Endothelial cell of umbilical vein (primary cell): ENCODE data around the gene OR12D2. TPM values are rescaled to one million over a fixed set of nuclear protein-coding genes. Genes with fewer than 3 reads are reported as not detected.

Experiments
- BruUV-seq: library from RNA; stranded (reverse); fragments of 400-500 nt; replicated peaks from 2 replicates; lab custom pipeline; 2021; lab: Mats Ljungman, UMichigan
- CTCF ChIA-PET: fragments of 300-600, 350-600 bp; sonication (Branson Sonifier 250); formaldehyde crosslinking; loops from one replicate; lab custom pipeline; 2021; ENCODE audit warnings: antibody characterized with exemption, inconsistent platforms; lab: Charles Lee
- POLR2A ChIA-PET: fragments of 300-600, 350-600 bp; sonication (Branson Sonifier 250); formaldehyde crosslinking; loops from one replicate; lab custom pipeline; 2021; ENCODE audit warnings: antibody characterized with exemption, inconsistent platforms; lab: Charles Lee
- DNase-seq: peaks from one replicate; pipeline ENCODE4 v3.0.0-alpha.2; 2011; ENCODE audit warnings: low read depth, low spot score
- FAIRE-seq: peaks from 2 replicates; lab custom pipeline; 2011; peaks lifted over from hg19 to GRCh38; lab: Jason Lieb, UNC
- H2AFZ ChIP-seq: 2 replicates; pipeline ENCODE4 v1.6.0; 2012; ENCODE audit warnings: low read depth, low read length, control low read depth, inconsistent platforms
- H3K27ac ChIP-seq: 2 replicates; pipeline ENCODE4 v1.5.1; 2011; ENCODE audit warnings: low read depth, mild to moderate bottlenecking, control low read depth, low read length, moderate library complexity; ENCODE audit not compliant: insufficient read depth
- H3K27me3 ChIP-seq, 2 experiments: 2 replicates each; pipeline versions ENCODE4 v1.6.0 to v1.6.1; 2011; ENCODE audit warnings: low read length in 2 of 2, mixed read lengths in 1 of 2; ENCODE audit not compliant: control insufficient read depth in 2 of 2, insufficient read depth in 2 of 2
- H3K36me3 ChIP-seq, 2 experiments: 2 replicates in 1 of 2; 3 replicates in 1 of 2; pipeline ENCODE4 v1.5.1; 2011; ENCODE audit warnings: low read length in 2 of 2, mild to moderate bottlenecking in 1 of 2, moderate library complexity in 1 of 2; ENCODE audit not compliant: control insufficient read depth in 2 of 2, insufficient read depth in 2 of 2; ENCODE audit errors: extremely low read depth in 1 of 2
- H3K4me1 ChIP-seq: 3 replicates; pipeline ENCODE4 v1.5.1; 2011; ENCODE audit warnings: mild to moderate bottlenecking, low read length; ENCODE audit not compliant: control insufficient read depth, insufficient read depth; ENCODE audit errors: extremely low read depth
- H3K4me2 ChIP-seq: 2 replicates; pipeline ENCODE4 v1.6.1; 2011; ENCODE audit warnings: low read length, control low read depth, mixed read lengths; ENCODE audit not compliant: insufficient read depth
- H3K4me3 ChIP-seq, 3 experiments: fragments of 200-600 bp in 1 of 3; sonication (generic), shearing (Covaris generic) in 1 of 3; replicated peaks in 1 of 3; 2 replicates each; pipeline ENCODE4 v1.5.1; 2011 to 2016; ENCODE audit warnings: control low read depth in 3 of 3, low read length in 3 of 3, mild to moderate bottlenecking in 2 of 3, inconsistent platforms in 1 of 3, low read depth in 1 of 3, moderate library complexity in 1 of 3; ENCODE audit not compliant: insufficient read depth in 1 of 3
- H3K79me2 ChIP-seq: 2 replicates; pipeline ENCODE4 v1.6.0; 2012; ENCODE audit warnings: low read length, inconsistent platforms; ENCODE audit not compliant: control insufficient read depth, insufficient read depth
- H3K9ac ChIP-seq: replicated peaks from 2 replicates; pipeline ENCODE3; 2011; ENCODE audit warnings: low read length, control low read depth; ENCODE audit not compliant: insufficient read depth; ENCODE audit errors: extremely low read depth
- H3K9me1 ChIP-seq: replicated peaks from 3 replicates; pipeline ENCODE4 v1.6.0; 2011; ENCODE audit warnings: mild to moderate bottlenecking, low read length; ENCODE audit not compliant: control insufficient read depth, insufficient read depth; ENCODE audit errors: extremely low read depth
- H3K9me3 ChIP-seq: replicated peaks from 2 replicates; pipeline ENCODE4 v1.5.1; 2012; ENCODE audit warnings: low read length, inconsistent platforms; ENCODE audit not compliant: control insufficient read depth, insufficient read depth
- H4K20me1 ChIP-seq: replicated peaks from 2 replicates; pipeline ENCODE3; 2011; ENCODE audit warnings: mild to moderate bottlenecking, low read length; ENCODE audit not compliant: control insufficient read depth, insufficient read depth; ENCODE audit errors: extremely low read depth
- EZH2 ChIP-seq: IDR thresholded peaks from 2 replicates; pipeline ENCODE4 v1.6.1; 2012; ENCODE audit warnings: borderline replicate concordance, low read depth, mild to moderate bottlenecking, moderate library complexity, low read length, inconsistent platforms; ENCODE audit not compliant: severe bottlenecking
- FOS ChIP-seq: IDR thresholded peaks from 2 replicates; pipeline ENCODE4 v1.6.1; 2011; ENCODE audit warnings: mild to moderate bottlenecking, low read length, moderate library complexity, borderline replicate concordance; ENCODE audit not compliant: insufficient read depth
- GATA2 ChIP-seq: IDR thresholded peaks from 2 replicates; pipeline ENCODE4 v1.7.0; 2011; ENCODE audit warnings: low read depth, mild to moderate bottlenecking, moderate library complexity, mixed read lengths, low read length; ENCODE audit not compliant: insufficient read length, insufficient read depth
- JUN ChIP-seq: IDR thresholded peaks from 2 replicates; pipeline ENCODE4 v1.6.1; 2011; ENCODE audit warnings: borderline replicate concordance, low read depth; ENCODE audit not compliant: insufficient read length, insufficient read depth
- MYC ChIP-seq: IDR thresholded peaks from one replicate; pipeline ENCODE4 v1.6.1; 2011; ENCODE audit warnings: mild to moderate bottlenecking, low read depth, low read length
- POLR2A ChIP-seq: IDR thresholded peaks from 2 replicates; pipeline ENCODE4 v1.6.1; 2012; ENCODE audit warnings: low read depth, mild to moderate bottlenecking, control low read depth, low read length
- POLR2AphosphoS5 ChIP-seq: IDR thresholded peaks from 2 replicates; pipeline ENCODE4 v1.6.1; 2012; ENCODE audit warnings: low read depth, mild to moderate bottlenecking, control low read depth, low read length, moderate library complexity; ENCODE audit not compliant: insufficient read depth
- dilution Hi-C: fragments of 300-500 bp; cut with MboI; formaldehyde crosslinking; loops from one replicate; pipeline ENCODE4 v1.15.0; 2019; ENCODE audit warnings: low sequenced_read_pairs; ENCODE audit not compliant: extremely low pct_ligation_motif_present
- intact Hi-C: fragments of 100-400 bp; cut with micrococcal nuclease; formaldehyde crosslinking; loops from one replicate; pipeline ENCODE4 v1.10.0; 2022
- polyA plus RNA-seq, 4 experiments: library from polyadenylated mRNA; depleted of rRNA in 3 of 4; stranded (reverse) in 3 of 4; unstranded in 1 of 4; fragments of >200 nt; gene quantifications; 2 replicates each; pipeline versions ENCODE4 v1.2.1 to v1.2.3, GENCODE V29; 2011 to 2012; ENCODE audit warnings: missing spikeins in 1 of 4
- total RNA-seq: library from RNA; stranded (reverse); gene quantifications from 2 replicates; pipeline ENCODE4 v1.2.3, GENCODE V29; 2021
- TF ChIP-seq, protein P1 (sequence below): IDR thresholded peaks from 2 replicates; pipeline ENCODE4 v1.6.1; 2011; ENCODE audit not compliant: insufficient read depth, insufficient read length
- TF ChIP-seq, protein P2 (sequence below), 2 donors: IDR thresholded peaks; 1 replicate in 1 of 2; 2 replicates in 1 of 2; pipeline ENCODE4 v1.5.1; 2011; ENCODE audit warnings: low read length in 2 of 2, mild to moderate bottlenecking in 2 of 2, moderate library complexity in 2 of 2, control low read depth in 1 of 2, inconsistent platforms in 1 of 2, low read depth in 1 of 2; ENCODE audit not compliant: insufficient read depth in 1 of 2; ENCODE audit errors: extremely low read depth in 1 of 2

OR12D2 gene
- total and polyA plus RNA-seq, 2 donors (not counting 3 experiments of a cell fraction or from before 2014, with no cell fraction given): not detected

DNA sequence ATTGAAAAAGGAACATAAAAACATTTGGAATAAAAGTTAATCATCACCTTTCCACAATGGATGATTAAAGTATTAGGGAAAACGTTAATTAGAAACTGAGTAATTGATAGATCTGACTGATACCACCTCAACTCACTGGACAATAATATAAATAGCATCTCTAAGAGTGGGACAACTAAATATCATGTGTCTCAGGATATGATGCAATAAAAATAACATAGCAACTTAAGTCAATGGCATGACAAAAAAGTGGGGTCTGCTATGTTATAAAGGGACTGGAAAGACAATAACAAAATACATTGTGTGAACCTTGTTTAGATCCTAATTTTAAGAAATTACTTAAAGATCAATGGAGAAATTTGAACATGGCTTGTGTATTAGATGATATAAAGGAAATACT is 29.6 kb downstream of the OR12D2 start:
- H3K4me2 ChIP-seq: no peak overlapping the region
- TF ChIP-seq EZH2: no peak
- TF ChIP-seq, protein P1, sequence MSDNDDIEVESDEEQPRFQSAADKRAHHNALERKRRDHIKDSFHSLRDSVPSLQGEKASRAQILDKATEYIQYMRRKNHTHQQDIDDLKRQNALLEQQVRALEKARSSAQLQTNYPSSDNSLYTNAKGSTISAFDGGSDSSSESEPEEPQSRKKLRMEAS: no peak
- no peak for TF ChIP-seq FOS
- TF ChIP-seq GATA2: no peak
- TF ChIP-seq, protein P2, sequence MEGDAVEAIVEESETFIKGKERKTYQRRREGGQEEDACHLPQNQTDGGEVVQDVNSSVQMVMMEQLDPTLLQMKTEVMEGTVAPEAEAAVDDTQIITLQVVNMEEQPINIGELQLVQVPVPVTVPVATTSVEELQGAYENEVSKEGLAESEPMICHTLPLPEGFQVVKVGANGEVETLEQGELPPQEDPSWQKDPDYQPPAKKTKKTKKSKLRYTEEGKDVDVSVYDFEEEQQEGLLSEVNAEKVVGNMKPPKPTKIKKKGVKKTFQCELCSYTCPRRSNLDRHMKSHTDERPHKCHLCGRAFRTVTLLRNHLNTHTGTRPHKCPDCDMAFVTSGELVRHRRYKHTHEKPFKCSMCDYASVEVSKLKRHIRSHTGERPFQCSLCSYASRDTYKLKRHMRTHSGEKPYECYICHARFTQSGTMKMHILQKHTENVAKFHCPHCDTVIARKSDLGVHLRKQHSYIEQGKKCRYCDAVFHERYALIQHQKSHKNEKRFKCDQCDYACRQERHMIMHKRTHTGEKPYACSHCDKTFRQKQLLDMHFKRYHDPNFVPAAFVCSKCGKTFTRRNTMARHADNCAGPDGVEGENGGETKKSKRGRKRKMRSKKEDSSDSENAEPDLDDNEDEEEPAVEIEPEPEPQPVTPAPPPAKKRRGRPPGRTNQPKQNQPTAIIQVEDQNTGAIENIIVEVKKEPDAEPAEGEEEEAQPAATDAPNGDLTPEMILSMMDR (IDR thresholded peaks at IDR 0.05; ENCODE audit: extremely low read depth in 1 of 2, insufficient read depth in 1 of 2, low read depth in 1 of 2, low read length in 2 of 2): no peak
- TF ChIP-seq JUN: no peak
- TF ChIP-seq POLR2AphosphoS5: no peak
- TF ChIP-seq POLR2A: no peak
- TF ChIP-seq MYC: no peak
- FAIRE-seq: no peak
- no peaks in the 10 kb centered on the region for H3K9me1 ChIP-seq
- dilution Hi-C loops (no loop called here), intact Hi-C loops (no loop called here)
- no peak for DNase-seq
- no peaks in the 10 kb centered on the region for H3K79me2 ChIP-seq
- no peaks in the 10 kb centered on the region for H3K4me1 ChIP-seq
- BruUV-seq: no TSS peak
- H3K9ac ChIP-seq: no peak overlapping the region
- ChIA-PET POLR2A (no interaction called here), CTCF (no interaction called here)
- H4K20me1 ChIP-seq: no peaks in the 10 kb centered on the region
- no peak overlapping the region for H3K4me3 ChIP-seq
- no peaks in the 10 kb centered on the region for H3K36me3 ChIP-seq
- no peaks in the 10 kb centered on the region for H3K9me3 ChIP-seq
- no peak overlapping the region for H3K27ac ChIP-seq
- no peaks in the 10 kb centered on the region for H3K27me3 ChIP-seq
- H2AFZ ChIP-seq: no peak overlapping the region
